K562 (cell line): ENCODE data around the gene SLC34A1. TPM values are rescaled to one million over a fixed set of nuclear protein-coding genes. Genes with fewer than 3 reads are reported as not detected.

ENCODE experiments used
- MNT ChIP-seq, 2 experiments: fragments of 450-650 bp; conservative IDR thresholded peaks; 2 replicates each; pipeline ENCODE4 v1.6.1; 2017; ENCODE audit warnings: mild to moderate bottlenecking in 2 of 2, moderate library complexity in 2 of 2
- NBN ChIP-seq: fragments of 450-650 bp; IDR thresholded peaks from 2 replicates; pipeline ENCODE4 v1.6.1; 2016; ENCODE audit warnings: low read depth, mild to moderate bottlenecking
- ZFP30 ChIP-seq: fragments of 250-450 bp; sonication (Bioruptor Pico); IDR thresholded peaks from 2 replicates; pipeline ENCODE4 v1.8.0; 2022; ENCODE audit warnings: moderate library complexity, mild to moderate bottlenecking, inconsistent platforms, borderline replicate concordance
- ZFX ChIP-seq: sonication (generic); formaldehyde crosslinking; IDR thresholded peaks from 2 replicates; pipeline ENCODE4 v1.8.0; 2022; ENCODE audit warnings: mild to moderate bottlenecking, missing genetic modification reagents, moderate library complexity
- polyA plus RNA-seq, 8 experiments: library from polyadenylated mRNA; depleted of rRNA in 4 of 8; stranded (reverse) in 5 of 8; unstranded in 3 of 8; fragments of >200 nt; fragmentation: Nextera tagmentation in 2 of 8; fragmentation: Illumina TruSeq in 1 of 8; extraction: Ambion mirVana in 2 of 8; extraction: Trizol in 1 of 8; gene quantifications; 2 replicates each; pipeline versions ENCODE4 v1.2.1 to v1.2.3, GENCODE V29; 2011 to 2014; ENCODE audit warnings: inconsistent platforms in 1 of 8, missing spikeins in 1 of 8
- total RNA-seq, 7 experiments: library from RNA; depleted of rRNA in 6 of 7; stranded (reverse); fragments of >200 nt in 6 of 7; fragmentation: Illumina TruSeq in 2 of 7; extraction: Trizol in 2 of 7; gene quantifications; 2 replicates each; pipeline versions ENCODE4 v1.2.1 to v1.2.3, GENCODE V29; 2011 to 2021; ENCODE audit warnings: low replicate concordance in 1 of 7

The SLC34A1 gene
- total and polyA plus RNA-seq, 9 of the 15 experiments (the other 6 are each of a cell fraction or from before 2014, with no cell fraction given) = not detected

- no peak for TF ChIP-seq MNT (conservative IDR thresholded peaks at IDR 0.05)
- no peak for TF ChIP-seq ZFP30 (CRISPR knock-in tag)
- no peak for TF ChIP-seq ZFX (CRISPR knock-in tag)
- TF ChIP-seq NBN = no peak
These were observed 63.5 kb downstream of the SLC34A1 start (continued) for GRCh38 chr5:177447611-177448243.

Other genes with a start within 250 kb of the SLC34A1 start
Only the 7 nearest of the 16 such genes appear.
- 18.2 and 19.5 TPM in 2 replicates for gene MXD3, start 72.5 kb upstream of the SLC34A1 start, total RNA-seq (2014; rRNA removed)
- 0.65 and 0.83 TPM in 2 replicates for gene MXD3, start 72.5 kb upstream of the SLC34A1 start, total RNA-seq (2014; rRNA removed; fragmentation: Illumina TruSeq; extraction: Trizol)
- 4.5 and 6.1 TPM in 2 replicates for gene MXD3, start 72.5 kb upstream of the SLC34A1 start, total RNA-seq (2015; rRNA removed; fragmentation: Illumina TruSeq; extraction: Trizol)
- 12.0 and 16.2 TPM in 2 replicates for gene MXD3, start 72.5 kb upstream of the SLC34A1 start, total RNA-seq (2021)
- 5.2 and 13.6 TPM in 2 replicates for gene MXD3, start 72.5 kb upstream of the SLC34A1 start, polyA plus RNA-seq (2011; rRNA removed)
- gene MXD3, start 72.5 kb upstream of the SLC34A1 start, polyA plus RNA-seq (2014; fragmentation: Illumina TruSeq; extraction: Trizol) = 1.8 and 4.5 TPM in 2 replicates
- gene MXD3, start 72.5 kb upstream of the SLC34A1 start, polyA plus RNA-seq (2014; fragmentation: Nextera tagmentation; extraction: Ambion mirVana) = under 1 TPM; 0.28 to 0.59 TPM
- gene MXD3, start 72.5 kb upstream of the SLC34A1 start, polyA plus RNA-seq (2014; rRNA removed) = 22.8 and 24.8 TPM in 2 replicates
- gene LMAN2, start 32.8 kb upstream of the SLC34A1 start, total RNA-seq (2014; rRNA removed) = 200 and 216 TPM in 2 replicates
- 69.3 and 110 TPM in 2 replicates for gene LMAN2, start 32.8 kb upstream of the SLC34A1 start, total RNA-seq (2014; rRNA removed; fragmentation: Illumina TruSeq; extraction: Trizol)
- 179 and 196 TPM in 2 replicates for gene LMAN2, start 32.8 kb upstream of the SLC34A1 start, total RNA-seq (2015; rRNA removed; fragmentation: Illumina TruSeq; extraction: Trizol)
- gene LMAN2, start 32.8 kb upstream of the SLC34A1 start, total RNA-seq (2021) = 130 and 136 TPM in 2 replicates
- gene LMAN2, start 32.8 kb upstream of the SLC34A1 start, polyA plus RNA-seq (2011; rRNA removed) = 119 and 150 TPM in 2 replicates
- 241 and 254 TPM in 2 replicates for gene LMAN2, start 32.8 kb upstream of the SLC34A1 start, polyA plus RNA-seq (2014; fragmentation: Illumina TruSeq; extraction: Trizol)
- 1 to 10 TPM; 2.7 to 8.5 TPM for gene LMAN2, start 32.8 kb upstream of the SLC34A1 start, polyA plus RNA-seq (2014; fragmentation: Nextera tagmentation; extraction: Ambion mirVana)
- gene LMAN2, start 32.8 kb upstream of the SLC34A1 start, polyA plus RNA-seq (2014; rRNA removed) = 196 and 235 TPM in 2 replicates
- 63.1 and 86.1 TPM in 2 replicates for gene RGS14, start 26.5 kb upstream of the SLC34A1 start, total RNA-seq (2014; rRNA removed)
- gene RGS14, start 26.5 kb upstream of the SLC34A1 start, total RNA-seq (2014; rRNA removed; fragmentation: Illumina TruSeq; extraction: Trizol) = 6.3 and 10.5 TPM in 2 replicates
- 34.5 and 38.8 TPM in 2 replicates for gene RGS14, start 26.5 kb upstream of the SLC34A1 start, total RNA-seq (2015; rRNA removed; fragmentation: Illumina TruSeq; extraction: Trizol)
- 50.3 and 55.4 TPM in 2 replicates for gene RGS14, start 26.5 kb upstream of the SLC34A1 start, total RNA-seq (2021)
- gene RGS14, start 26.5 kb upstream of the SLC34A1 start, polyA plus RNA-seq (2011; rRNA removed) = 21.2 and 40.8 TPM in 2 replicates
- 42.0 and 46.3 TPM in 2 replicates for gene RGS14, start 26.5 kb upstream of the SLC34A1 start, polyA plus RNA-seq (2014; fragmentation: Illumina TruSeq; extraction: Trizol)
- gene RGS14, start 26.5 kb upstream of the SLC34A1 start, polyA plus RNA-seq (2014; fragmentation: Nextera tagmentation; extraction: Ambion mirVana) = 1 to 10 TPM in 1 of 2 experiments, under 1 TPM in 1; 0.28 to 1.3 TPM
- gene RGS14, start 26.5 kb upstream of the SLC34A1 start, polyA plus RNA-seq (2014; rRNA removed) = 75.9 and 101 TPM in 2 replicates
- not detected in 2 replicates for gene PFN3, start 16.2 kb downstream of the SLC34A1 start, total RNA-seq (2014; rRNA removed)
- not detected in 2 replicates for gene PFN3, start 16.2 kb downstream of the SLC34A1 start, total RNA-seq (2014; rRNA removed; fragmentation: Illumina TruSeq; extraction: Trizol)
- not detected in 2 replicates for gene PFN3, start 16.2 kb downstream of the SLC34A1 start, total RNA-seq (2015; rRNA removed; fragmentation: Illumina TruSeq; extraction: Trizol)
- not detected in 2 replicates for gene PFN3, start 16.2 kb downstream of the SLC34A1 start, total RNA-seq (2021)
- not detected in 2 replicates for gene PFN3, start 16.2 kb downstream of the SLC34A1 start, polyA plus RNA-seq (2011; rRNA removed)
- not detected in 2 replicates for gene PFN3, start 16.2 kb downstream of the SLC34A1 start, polyA plus RNA-seq (2014; fragmentation: Illumina TruSeq; extraction: Trizol)
- gene PFN3, start 16.2 kb downstream of the SLC34A1 start, polyA plus RNA-seq (2014; fragmentation: Nextera tagmentation; extraction: Ambion mirVana) = not detected
- gene PFN3, start 16.2 kb downstream of the SLC34A1 start, polyA plus RNA-seq (2014; rRNA removed) = not detected in 2 replicates
- 13.8 and 23.9 TPM in 2 replicates for gene F12, start 25.1 kb downstream of the SLC34A1 start, total RNA-seq (2014; rRNA removed)
- 0.80 and 1.1 TPM in 2 replicates for gene F12, start 25.1 kb downstream of the SLC34A1 start, total RNA-seq (2014; rRNA removed; fragmentation: Illumina TruSeq; extraction: Trizol)
- gene F12, start 25.1 kb downstream of the SLC34A1 start, total RNA-seq (2015; rRNA removed; fragmentation: Illumina TruSeq; extraction: Trizol) = 3.6 and 4.7 TPM in 2 replicates
- 18.3 and 22.6 TPM in 2 replicates for gene F12, start 25.1 kb downstream of the SLC34A1 start, total RNA-seq (2021)
- gene F12, start 25.1 kb downstream of the SLC34A1 start, polyA plus RNA-seq (2011; rRNA removed) = 6.1 and 9.7 TPM in 2 replicates
- gene F12, start 25.1 kb downstream of the SLC34A1 start, polyA plus RNA-seq (2014; fragmentation: Illumina TruSeq; extraction: Trizol) = 0.59 and 2.7 TPM in 2 replicates
- 1 to 10 TPM in 1 of 2 experiments, under 1 TPM in 1; 0.91 to 1.3 TPM for gene F12, start 25.1 kb downstream of the SLC34A1 start, polyA plus RNA-seq (2014; fragmentation: Nextera tagmentation; extraction: Ambion mirVana)
- gene F12, start 25.1 kb downstream of the SLC34A1 start, polyA plus RNA-seq (2014; rRNA removed) = 14.3 and 14.9 TPM in 2 replicates
- 89.8 and 100 TPM in 2 replicates for gene GRK6, start 42.2 kb downstream of the SLC34A1 start, total RNA-seq (2014; rRNA removed)
- gene GRK6, start 42.2 kb downstream of the SLC34A1 start, total RNA-seq (2014; rRNA removed; fragmentation: Illumina TruSeq; extraction: Trizol) = 31.2 and 35.7 TPM in 2 replicates
- 54.0 and 54.1 TPM in 2 replicates for gene GRK6, start 42.2 kb downstream of the SLC34A1 start, total RNA-seq (2015; rRNA removed; fragmentation: Illumina TruSeq; extraction: Trizol)
- 114 and 122 TPM in 2 replicates for gene GRK6, start 42.2 kb downstream of the SLC34A1 start, total RNA-seq (2021)
- 44.1 and 44.5 TPM in 2 replicates for gene GRK6, start 42.2 kb downstream of the SLC34A1 start, polyA plus RNA-seq (2011; rRNA removed)
- gene GRK6, start 42.2 kb downstream of the SLC34A1 start, polyA plus RNA-seq (2014; fragmentation: Illumina TruSeq; extraction: Trizol) = 39.2 and 69.3 TPM in 2 replicates
- 1 to 10 TPM in 1 of 2 experiments, under 1 TPM in 1; 0.63 to 1.8 TPM for gene GRK6, start 42.2 kb downstream of the SLC34A1 start, polyA plus RNA-seq (2014; fragmentation: Nextera tagmentation; extraction: Ambion mirVana)
- 69.0 and 80.4 TPM in 2 replicates for gene GRK6, start 42.2 kb downstream of the SLC34A1 start, polyA plus RNA-seq (2014; rRNA removed)
- 11.3 and 14.9 TPM in 2 replicates for gene PRR7, start 62.4 kb downstream of the SLC34A1 start, total RNA-seq (2014; rRNA removed)
- gene PRR7, start 62.4 kb downstream of the SLC34A1 start, total RNA-seq (2014; rRNA removed; fragmentation: Illumina TruSeq; extraction: Trizol) = not detected in 2 replicates
- 0.80 and 1.2 TPM in 2 replicates for gene PRR7, start 62.4 kb downstream of the SLC34A1 start, total RNA-seq (2015; rRNA removed; fragmentation: Illumina TruSeq; extraction: Trizol)
- gene PRR7, start 62.4 kb downstream of the SLC34A1 start, total RNA-seq (2021) = 9.7 and 10.4 TPM in 2 replicates
- 0.92 and 1.0 TPM in 2 replicates for gene PRR7, start 62.4 kb downstream of the SLC34A1 start, polyA plus RNA-seq (2011; rRNA removed)
- 0.24 TPM in 1 of 2 replicates, not detected in the other for gene PRR7, start 62.4 kb downstream of the SLC34A1 start, polyA plus RNA-seq (2014; fragmentation: Illumina TruSeq; extraction: Trizol)
- gene PRR7, start 62.4 kb downstream of the SLC34A1 start, polyA plus RNA-seq (2014; fragmentation: Nextera tagmentation; extraction: Ambion mirVana) = not detected
- gene PRR7, start 62.4 kb downstream of the SLC34A1 start, polyA plus RNA-seq (2014; rRNA removed) = 10.9 and 11.2 TPM in 2 replicates